Activated CD4-positive, alpha-beta T cell treated with anti-CD3 and anti-CD28 coated beads, Interleukin-2, Interleukin-4, amounts not matched to agents 100 ng/mL and 50 ng/mL, durations not matched to agents 16 hours and 8 hours (primary cell): ENCODE measurements around the gene IQGAP2.

Source experiments
- DNase-seq: peaks from one replicate; pipeline ENCODE4 v3.0.0-alpha.2; 2020; ENCODE audit warnings: low spot score

IQGAP2 gene

GRCh38 chr5:76477571-76477970 lies 74.5 kb downstream of the IQGAP2 start:
- no peak for DNase-seq

GRCh38 chr5:76479281-76479680 lies 76.2 kb downstream of the IQGAP2 start:
- DNase-seq = no peak

- no peak for DNase-seq
These were observed 77.0 kb downstream of the IQGAP2 start for GRCh38 chr5:76479973-76480667.

GRCh38 chr5:76482984-76483383 lies 79.9 kb downstream of the IQGAP2 start:
- DNase-seq = no peak

GRCh38 chr5:76483433-76483832 lies 80.3 kb downstream of the IQGAP2 start:
- DNase-seq = no peak

GRCh38 chr5:76483881-76484280 lies 80.8 kb downstream of the IQGAP2 start:
- no peak for DNase-seq

- no peak for DNase-seq
These were observed 82.4 kb downstream of the IQGAP2 start for GRCh38 chr5:76485511-76485910.

GRCh38 chr5:76487386-76487785 lies 84.3 kb downstream of the IQGAP2 start:
- DNase-seq = no peak

GRCh38 chr5:76487821-76488220 lies 84.7 kb downstream of the IQGAP2 start:
- no peak for DNase-seq

- no peak for DNase-seq
These were observed 85.9 kb downstream of the IQGAP2 start for GRCh38 chr5:76488969-76489368.

GRCh38 chr5:76489877-76490688 lies 87.0 kb downstream of the IQGAP2 start:
- no peak for DNase-seq

- DNase-seq = no peak
These were observed 87.9 kb downstream of the IQGAP2 start for GRCh38 chr5:76490960-76491359.

- DNase-seq = no peak
These were observed 89.7 kb downstream of the IQGAP2 start for GRCh38 chr5:76492819-76493189.

- no peak for DNase-seq
These were observed 90.2 kb downstream of the IQGAP2 start for GRCh38 chr5:76493190-76493837.

GRCh38 chr5:76494201-76494600 lies 91.1 kb downstream of the IQGAP2 start:
- no peak for DNase-seq

- no peak for DNase-seq
These were observed 92.8 kb downstream of the IQGAP2 start for GRCh38 chr5:76495870-76496269.

GRCh38 chr5:76497065-76497460 lies 94.0 kb downstream of the IQGAP2 start:
- no peak for DNase-seq

- DNase-seq = no peak
These were observed 95.1 kb downstream of the IQGAP2 start for GRCh38 chr5:76497986-76498717.

- no peak for DNase-seq
These were observed 96.5 kb downstream of the IQGAP2 start for GRCh38 chr5:76499507-76500161.

- no peak for DNase-seq
These were observed 97.7 kb downstream of the IQGAP2 start for GRCh38 chr5:76500633-76501393.

- DNase-seq = no peak
These were observed 100.8 kb downstream of the IQGAP2 start for GRCh38 chr5:76503929-76504328.
